Fibroblast of lung (primary cell): ENCODE results near the gene G6PC1. TPM values are rescaled to one million over a fixed set of nuclear protein-coding genes. Genes with fewer than 3 reads are reported as not detected.

Experiments
- DNase-seq, 2 donors: peaks; one replicate each; pipeline versions ENCODE4 v3.0.0 to v3.0.0-alpha.2; 2010; ENCODE audit warnings: low read depth in 2 of 2
- H2AFZ ChIP-seq: 2 replicates; pipeline ENCODE4 v1.5.1; 2012; ENCODE audit warnings: low read length, control low read depth, inconsistent platforms
- H3K27ac ChIP-seq: 2 replicates; pipeline ENCODE4 v1.5.1; 2011; ENCODE audit warnings: low read length, control low read depth; ENCODE audit not compliant: insufficient read depth
- H3K27me3 ChIP-seq: 2 replicates; pipeline ENCODE4 v1.5.1; 2011; ENCODE audit warnings: mild to moderate bottlenecking, low read length; ENCODE audit not compliant: control insufficient read depth, insufficient read depth
- H3K36me3 ChIP-seq: 2 replicates; pipeline ENCODE4 v1.5.1; 2011; ENCODE audit warnings: low read length; ENCODE audit not compliant: control insufficient read depth, insufficient read depth
- H3K4me1 ChIP-seq: 2 replicates; pipeline ENCODE4 v1.5.1; 2011; ENCODE audit warnings: low read length; ENCODE audit not compliant: control insufficient read depth, insufficient read depth; ENCODE audit errors: extremely low read depth
- H3K4me2 ChIP-seq: 2 replicates; pipeline ENCODE4 v1.5.1; 2011; ENCODE audit warnings: low read length, control low read depth; ENCODE audit not compliant: insufficient read depth; ENCODE audit errors: extremely low read depth
- H3K4me3 ChIP-seq, 4 experiments: fragments of 200-600 bp in 1 of 4; sonication (generic) in 1 of 4; replicated peaks in 1 of 4; 2 replicates each; pipeline ENCODE4 v1.5.1; 2011 to 2016; ENCODE audit warnings: low read length in 4 of 4, low read depth in 3 of 4, mild to moderate bottlenecking in 3 of 4, control low read depth in 2 of 4, inconsistent platforms in 1 of 4, mixed read lengths in 1 of 4; ENCODE audit not compliant: insufficient read depth in 1 of 4; ENCODE audit errors: control extremely low read depth in 1 of 4
- H3K79me2 ChIP-seq: 2 replicates; pipeline ENCODE4 v1.5.1; 2012; ENCODE audit warnings: mild to moderate bottlenecking, low read length, inconsistent platforms; ENCODE audit not compliant: control insufficient read depth, insufficient read depth
- H3K9ac ChIP-seq: 2 replicates; pipeline ENCODE4 v1.5.1; 2011; ENCODE audit warnings: mild to moderate bottlenecking, low read length, control low read depth; ENCODE audit not compliant: insufficient read depth
- H3K9me3 ChIP-seq: 2 replicates; pipeline ENCODE4 v1.5.1; 2012; ENCODE audit warnings: low read depth, low read length; ENCODE audit not compliant: control insufficient read depth, insufficient read depth
- H4K20me1 ChIP-seq: 2 replicates; pipeline ENCODE4 v1.5.1; 2011; ENCODE audit warnings: low read length; ENCODE audit not compliant: control insufficient read depth, insufficient read depth; ENCODE audit errors: extremely low read depth
- CTCF ChIP-seq, 2 donors: IDR thresholded peaks in 1 of 2; conservative IDR thresholded peaks in 1 of 2; 1 replicate in 1 of 2; 2 replicates in 1 of 2; pipeline ENCODE4 v1.5.1; 2011 to 2012; ENCODE audit warnings: low read length in 2 of 2, control low read depth in 1 of 2, inconsistent platforms in 1 of 2, low read depth in 1 of 2, mild to moderate bottlenecking in 1 of 2
- EZH2 ChIP-seq: IDR thresholded peaks from 2 replicates; pipeline ENCODE4 v1.5.1; 2012; ENCODE audit warnings: low read length, control low read depth, mild to moderate bottlenecking; ENCODE audit errors: missing control alignments
- polyA plus RNA-seq, 2 donors: library from polyadenylated mRNA; depleted of rRNA in 1 of 2; stranded (reverse) in 1 of 2; unstranded in 1 of 2; fragments of >200 nt; gene quantifications; 2 replicates each; pipeline ENCODE4 v1.2.1, GENCODE V29; 2011 to 2012; ENCODE audit warnings: missing spikeins in 1 of 2
- total RNA-seq: library from RNA; depleted of rRNA; stranded (reverse); fragments of >200 nt; gene quantifications from 2 replicates; pipeline ENCODE4 v1.2.1, GENCODE V29; 2014

The G6PC1 gene
- total and polyA plus RNA-seq, 2 donors (not counting 1 experiment from before 2014, with no cell fraction given): not detected

- Histone ChIP-seq H4K20me1 (no peaks in the 10 kb centered on the region), H3K27ac (no peak overlapping the region), H3K4me2 (no peak overlapping the region), H3K36me3 (no peaks in the 10 kb centered on the region), H3K4me3 (no peak overlapping the region), H3K79me2 (no peaks in the 10 kb centered on the region), H3K9me3 (no peaks in the 10 kb centered on the region), H3K9ac (no peak overlapping the region), H3K4me1 (no peaks in the 10 kb centered on the region), H2AFZ (no peak overlapping the region), H3K27me3 (peaks cover 6% of the 10 kb centered on the region)
- TF ChIP-seq EZH2: no peak
- TF ChIP-seq CTCF (conservative IDR thresholded peaks at IDR 0.05 in 1 of 2, IDR thresholded peaks at IDR 0.05 in 1 of 2; ENCODE audit: low read depth in 1 of 2, low read length in 2 of 2): no peak
- no peak for DNase-seq
Measured at GRCh38 chr17:42857389-42857788, 43.2 kb upstream of the G6PC1 start.

DNA sequence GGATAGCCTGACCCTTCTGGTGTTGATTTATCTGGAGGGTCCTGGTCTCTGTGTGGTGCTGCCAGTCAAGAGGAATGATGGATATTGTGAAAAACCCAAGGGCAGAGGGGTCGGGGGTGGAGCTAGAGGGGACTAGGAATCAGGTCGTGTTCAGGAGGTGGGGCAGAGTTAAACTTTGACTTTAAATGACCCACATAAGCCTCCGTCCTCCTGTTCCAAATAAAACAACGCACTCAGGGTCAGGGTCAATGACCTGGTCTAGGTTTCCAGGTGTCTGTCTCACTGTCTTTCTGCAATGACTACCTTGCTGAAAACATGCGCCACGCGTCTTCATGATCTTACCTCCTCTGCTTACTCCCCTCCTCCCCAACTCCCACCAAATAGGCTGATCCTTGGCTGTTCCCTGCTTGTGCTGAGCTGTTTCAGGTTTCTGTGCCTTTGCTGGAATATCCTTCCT is 34.9 kb upstream of the G6PC1 start:
- no peak overlapping the region for H3K4me3 ChIP-seq
- H3K79me2 ChIP-seq: no peaks in the 10 kb centered on the region
- no peak overlapping the region for H3K27ac ChIP-seq
- no peaks in the 10 kb centered on the region for H3K27me3 ChIP-seq
- H3K4me1 ChIP-seq: peaks cover 4% of the 10 kb centered on the region
- H3K4me2 ChIP-seq: no peak overlapping the region
- no peaks in the 10 kb centered on the region for H4K20me1 ChIP-seq
- no peaks in the 10 kb centered on the region for H3K9me3 ChIP-seq
- no peak for DNase-seq
- H2AFZ ChIP-seq: no peak overlapping the region
- TF ChIP-seq EZH2: no peak
- H3K9ac ChIP-seq: no peak overlapping the region
- no peaks in the 10 kb centered on the region for H3K36me3 ChIP-seq

GRCh38 chr17:42866216-42866615 is 34.4 kb upstream of the G6PC1 start:
- Histone ChIP-seq H3K4me3 (no peak overlapping the region), H3K79me2 (no peaks in the 10 kb centered on the region), H3K27ac (no peak overlapping the region), H3K27me3 (no peaks in the 10 kb centered on the region), H3K9ac (no peak overlapping the region), H3K4me1 (peaks cover 4% of the 10 kb centered on the region), H3K4me2 (no peak overlapping the region), H4K20me1 (no peaks in the 10 kb centered on the region), H3K9me3 (no peaks in the 10 kb centered on the region), H3K36me3 (no peaks in the 10 kb centered on the region), H2AFZ (no peak overlapping the region)
- TF ChIP-seq CTCF (conservative IDR thresholded peaks at IDR 0.05 in 1 of 2, IDR thresholded peaks at IDR 0.05 in 1 of 2; ENCODE audit: low read depth in 1 of 2, low read length in 2 of 2) (no peak), EZH2 (no peak)
- DNase-seq: no peak
